GM18868 (cell line): ENCODE results near the gene PSG4.
"Not testable (repeated sequence)": the region's sequence is repeated elsewhere in the genome, so short reads cannot be mapped to it uniquely, and the experiment has no call there.

ENCODE experiments used
- ATAC-seq: cut with Tn5 transposase; IDR thresholded peaks from one replicate; pipeline ENCODE4 v1.9.1; 2021; ENCODE audit warnings: mild to moderate bottlenecking, moderate library complexity; ENCODE audit not compliant: unreplicated experiment

PSG4 gene

DNA sequence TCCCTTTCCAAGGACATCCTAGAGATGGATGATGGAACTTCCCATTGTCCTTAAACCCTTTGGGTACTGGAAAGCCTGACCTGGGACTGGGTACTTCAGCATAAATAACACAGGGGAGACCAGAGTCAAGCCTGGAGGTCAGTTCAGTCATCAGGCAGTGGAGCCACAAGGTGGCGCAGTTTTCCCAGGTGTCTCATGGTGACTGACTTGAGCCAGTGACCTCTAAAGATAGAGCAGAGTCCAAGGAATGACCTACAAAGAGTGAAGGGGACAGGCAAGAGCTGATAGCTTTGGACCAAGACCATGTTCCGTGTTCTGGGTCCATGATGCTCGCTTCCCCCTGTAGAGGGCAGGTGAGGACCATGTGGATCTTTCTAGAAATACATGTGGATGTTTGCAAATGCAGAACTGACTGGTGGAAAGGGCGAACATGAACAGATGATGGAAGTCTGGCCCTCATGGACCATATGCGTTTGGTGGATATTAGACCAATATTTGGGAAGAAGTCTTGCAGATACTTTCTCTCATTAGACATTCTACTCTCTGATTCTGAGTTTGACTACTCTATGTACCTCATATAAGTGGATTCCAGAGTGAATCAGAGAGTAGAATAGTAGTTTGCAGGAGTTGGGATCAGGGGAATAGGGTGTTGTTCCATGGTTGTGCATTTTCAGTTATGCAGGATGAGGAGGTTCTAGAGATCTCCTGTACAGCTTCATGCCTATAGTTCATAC lies 6.6 kb downstream of the PSG4 start:
- ATAC-seq: not testable (repeated sequence)

DNA sequence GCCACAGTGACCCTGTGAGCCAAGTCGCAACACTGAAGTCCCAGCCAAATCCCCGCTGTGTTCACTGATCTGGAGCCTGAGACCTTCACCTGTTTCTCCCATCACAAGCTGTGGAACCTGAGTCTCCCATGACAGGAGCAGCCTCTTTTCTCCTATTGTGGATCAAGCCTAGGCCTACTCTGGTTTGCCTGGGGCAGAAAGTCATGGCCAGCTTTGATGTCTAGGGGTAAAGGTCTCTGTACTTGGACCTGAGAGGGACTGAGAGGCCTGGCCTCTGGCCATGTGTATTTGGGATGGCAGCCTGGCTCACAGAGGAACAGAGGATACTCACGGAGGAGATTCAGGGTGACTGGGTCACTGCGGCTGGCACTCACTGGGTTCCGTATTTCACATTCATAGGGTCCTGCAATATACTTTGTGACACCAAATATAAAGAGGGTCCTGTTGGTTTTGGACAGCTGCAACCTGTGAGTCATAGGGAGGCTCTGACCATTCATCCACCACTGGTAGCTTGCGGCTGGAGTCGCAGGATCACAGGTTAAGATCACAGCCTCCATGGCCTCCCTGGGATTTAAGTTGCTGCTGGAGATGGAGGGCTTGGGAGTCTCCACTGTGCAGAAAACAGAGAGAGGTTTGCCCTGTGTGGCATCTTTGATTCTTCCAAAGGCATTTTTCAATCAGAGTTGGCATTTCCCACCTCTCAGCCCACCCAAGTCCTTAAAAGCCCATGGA lies 7.6 kb downstream of the PSG4 start:
- not testable (repeated sequence) for ATAC-seq

DNA sequence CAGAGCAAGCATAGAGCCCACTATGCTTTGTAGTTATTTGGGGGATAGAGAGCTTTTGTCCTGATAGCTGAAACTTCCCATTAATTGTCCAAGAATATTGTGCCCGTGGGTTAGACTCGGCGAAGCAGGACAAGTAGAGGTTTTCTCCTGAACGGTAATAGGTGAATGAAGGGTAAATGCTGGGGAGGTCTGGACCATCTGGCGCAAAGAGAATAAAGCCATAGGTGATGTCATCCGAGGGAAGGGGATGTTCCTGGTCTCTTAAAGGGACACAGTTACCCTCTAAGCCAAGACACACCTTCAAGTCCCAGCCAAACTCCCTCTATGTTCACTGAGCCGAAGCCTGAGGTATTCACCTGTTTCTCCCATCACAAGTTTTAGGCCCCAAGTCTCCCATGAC lies 11.0 kb downstream of the PSG4 start:
- ATAC-seq: not testable (repeated sequence)

DNA sequence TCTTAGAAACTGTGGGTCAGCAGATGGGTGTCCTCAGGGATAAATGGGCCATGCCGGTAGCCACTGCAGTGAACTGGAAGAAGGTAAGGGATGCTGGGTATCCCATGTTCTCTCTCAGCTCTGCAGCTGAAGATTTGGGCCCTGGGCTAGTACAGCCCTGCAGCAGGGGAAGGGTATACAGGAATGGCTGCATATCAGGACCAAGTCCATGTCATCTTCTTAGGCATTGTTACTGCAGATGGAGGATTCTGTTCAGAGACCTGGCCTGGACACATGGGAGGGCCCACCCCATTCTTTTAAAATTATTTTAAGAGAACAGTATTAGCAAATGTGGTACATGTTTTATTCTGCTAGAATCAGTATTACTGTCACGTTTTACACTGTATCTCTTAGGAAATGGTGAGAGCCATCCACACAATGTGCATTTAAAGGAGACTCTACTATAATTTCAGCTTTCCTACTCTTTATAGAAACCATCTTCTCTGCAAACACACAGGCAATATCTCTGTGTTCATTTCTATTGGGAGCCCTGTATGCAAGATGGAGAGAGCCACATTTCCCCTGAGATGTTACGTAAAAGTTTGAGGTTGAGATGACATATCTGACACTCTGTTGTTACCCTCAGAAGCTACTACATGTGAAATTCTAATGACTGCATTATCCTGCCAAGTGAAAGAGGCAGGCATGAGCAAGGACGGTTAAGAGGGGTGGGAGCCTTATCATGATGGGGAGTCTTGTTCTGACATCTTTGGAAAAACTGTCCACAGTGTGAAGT lies 12.9 kb downstream of the PSG4 start:
- not testable (repeated sequence) for ATAC-seq

DNA sequence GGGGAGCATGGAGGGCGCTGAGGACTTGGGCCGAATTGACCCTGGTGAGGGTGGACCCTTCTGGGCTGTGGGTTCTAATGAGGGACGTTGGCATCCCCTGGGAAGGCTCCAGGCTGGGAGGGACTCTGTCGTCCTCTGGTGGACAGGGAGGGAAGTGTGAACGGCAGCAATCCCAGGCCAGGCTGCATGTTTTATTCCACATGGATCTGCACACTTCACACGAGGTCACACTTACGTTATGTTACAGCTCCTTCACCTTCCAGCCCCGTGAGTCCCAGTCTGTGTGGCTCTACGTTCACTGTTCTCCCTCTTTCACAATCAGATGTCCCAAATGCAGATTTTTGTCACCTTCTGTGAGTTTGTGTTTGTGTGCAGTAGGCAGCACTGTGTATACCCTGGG lies 17.3 kb downstream of the PSG4 start:
- not testable (repeated sequence) for ATAC-seq

DNA sequence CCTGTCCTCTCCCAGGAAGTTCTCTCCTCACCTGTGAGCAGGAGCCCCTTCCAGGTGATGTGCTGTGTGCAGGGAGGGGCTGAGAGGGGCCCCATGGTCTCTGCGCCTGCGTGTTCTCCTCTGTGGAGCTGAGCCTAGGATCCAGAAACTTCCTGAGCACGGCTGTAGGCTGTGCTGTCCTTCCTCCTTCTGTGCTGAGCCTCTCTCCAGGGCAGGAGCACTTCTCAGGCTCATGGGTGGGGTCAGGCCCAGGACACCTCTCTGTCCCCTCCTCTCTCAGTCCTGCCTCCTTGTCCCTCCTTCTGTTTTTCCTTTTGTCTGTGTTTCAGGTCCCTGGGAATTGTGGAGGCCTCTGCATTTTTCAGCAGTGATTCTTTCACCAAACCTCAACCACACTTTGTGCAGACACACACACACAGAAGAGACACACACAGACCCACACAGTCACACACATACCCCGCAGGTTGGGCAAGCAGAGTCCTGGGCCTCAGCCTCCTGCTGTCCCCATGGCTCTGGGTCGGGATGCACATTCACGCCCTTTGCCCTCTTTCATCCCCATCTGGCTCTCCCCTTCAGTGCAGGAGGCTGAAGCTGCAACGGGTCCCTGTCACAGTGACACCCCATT lies 19.0 kb downstream of the PSG4 start, which contains the start of gene PSG5:
Gene PSG5 (minus strand): TSS at position 226 of the 625 bp plus-strand sequence. CDS start 131 bp downstream, at position 95.
- ATAC-seq: not testable (repeated sequence)

DNA sequence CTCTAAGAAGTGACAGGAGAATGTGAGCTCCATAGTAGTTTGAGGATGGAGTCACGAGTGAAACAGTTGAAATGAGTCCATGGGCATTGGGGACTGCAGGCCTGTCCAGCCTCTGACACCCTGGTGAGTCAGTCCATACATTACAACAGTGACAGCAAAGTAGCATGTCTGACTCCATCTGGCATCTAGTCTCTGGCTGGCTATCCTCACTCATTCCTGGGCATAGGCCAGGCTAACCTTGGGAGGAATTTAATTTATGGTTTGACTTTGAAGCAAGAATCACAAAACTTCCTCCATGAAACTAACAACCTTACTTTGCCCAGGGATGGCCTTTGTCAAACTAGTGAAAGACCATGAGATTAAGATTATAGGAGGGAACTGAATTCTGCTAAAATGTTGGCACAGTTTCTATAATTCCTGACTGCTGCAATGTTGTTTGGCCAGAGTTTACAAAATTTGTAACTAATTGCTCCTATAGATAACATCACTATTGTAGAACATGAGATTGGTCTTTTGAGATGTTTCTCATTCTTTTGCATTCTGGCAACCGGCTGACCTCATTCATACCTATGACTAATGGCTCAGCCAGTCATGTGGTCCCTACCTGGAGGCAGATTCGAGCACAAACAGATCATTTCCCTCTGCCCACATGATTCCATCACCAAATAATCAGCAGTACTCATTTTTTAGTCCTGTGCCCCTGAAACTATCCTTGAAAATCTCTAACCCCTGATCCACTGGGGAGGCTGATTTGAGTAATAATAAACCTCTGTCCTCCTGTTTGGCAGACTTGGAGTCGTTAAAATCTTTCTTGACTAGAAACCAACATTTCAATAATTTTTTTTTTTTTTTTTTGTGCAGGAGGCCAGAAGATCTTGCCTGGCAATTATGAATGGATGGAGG lies 23.3 kb downstream of the PSG4 start:
- ATAC-seq: not testable (repeated sequence)

DNA sequence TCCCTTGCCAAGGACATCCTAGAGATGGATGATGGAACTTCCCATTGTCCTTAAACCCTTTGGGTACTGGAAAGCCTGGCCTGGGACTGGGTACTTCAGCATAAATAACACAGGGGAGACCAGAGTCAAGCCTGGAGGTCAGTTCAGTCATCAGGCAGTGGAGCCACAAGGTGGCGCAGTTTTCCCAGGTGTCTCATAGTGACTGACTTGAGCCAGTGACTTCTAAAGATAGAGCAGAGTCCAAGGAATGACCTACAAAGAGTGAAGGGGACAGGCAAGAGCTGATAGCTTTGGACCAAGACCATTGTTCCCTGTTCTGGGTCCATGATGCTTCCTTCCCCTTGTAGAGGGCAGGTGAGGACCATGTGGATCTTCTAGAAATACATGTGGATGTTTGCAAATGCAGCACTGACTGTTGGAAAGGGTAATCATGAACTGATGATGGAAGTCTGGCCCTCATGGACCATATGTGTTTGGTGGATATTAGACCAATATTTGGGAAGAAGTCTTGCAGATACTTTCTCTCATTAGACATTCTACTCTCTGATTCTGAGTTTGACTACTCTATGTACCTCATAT lies 25.8 kb downstream of the PSG4 start:
- ATAC-seq: not testable (repeated sequence)

DNA sequence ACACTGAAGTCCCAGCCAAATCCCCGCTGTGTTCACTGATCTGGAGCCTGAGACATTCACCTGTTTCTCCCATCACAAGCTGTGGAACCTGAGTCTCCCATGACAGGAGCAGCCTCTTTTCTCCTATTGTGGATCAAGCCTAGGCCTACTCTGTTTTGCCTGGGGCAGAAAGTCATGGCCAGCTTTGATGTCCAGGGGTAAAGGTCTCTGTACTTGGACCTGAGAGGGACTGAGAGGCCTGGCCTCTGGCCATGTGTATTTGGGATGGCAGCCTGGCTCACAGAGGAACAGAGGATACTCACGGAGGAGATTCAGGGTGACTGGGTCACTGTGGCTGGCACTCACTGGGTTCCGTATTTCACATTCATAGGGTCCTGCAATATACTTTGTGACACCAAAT lies 26.9 kb downstream of the PSG4 start:
- not testable (repeated sequence) for ATAC-seq

DNA sequence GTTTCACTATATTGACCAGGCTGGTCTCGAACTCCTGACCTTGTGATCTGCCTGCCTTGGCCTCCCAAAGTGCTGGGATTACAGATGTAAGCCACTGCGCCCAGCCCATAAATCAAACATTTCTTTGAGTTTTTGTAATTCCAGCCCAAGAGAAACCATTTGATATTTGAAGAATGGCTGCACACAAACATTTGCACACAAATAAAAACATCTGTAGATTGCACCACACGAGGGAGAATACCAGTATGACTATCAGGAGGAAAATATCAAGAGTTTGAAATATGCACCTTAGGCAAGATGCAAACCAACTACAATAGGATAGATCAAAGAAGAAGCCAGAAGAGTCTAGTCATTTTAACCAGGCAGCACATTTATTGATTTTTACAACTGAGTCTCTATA lies 39.5 kb downstream of the PSG4 start:
- not testable (repeated sequence) for ATAC-seq

DNA sequence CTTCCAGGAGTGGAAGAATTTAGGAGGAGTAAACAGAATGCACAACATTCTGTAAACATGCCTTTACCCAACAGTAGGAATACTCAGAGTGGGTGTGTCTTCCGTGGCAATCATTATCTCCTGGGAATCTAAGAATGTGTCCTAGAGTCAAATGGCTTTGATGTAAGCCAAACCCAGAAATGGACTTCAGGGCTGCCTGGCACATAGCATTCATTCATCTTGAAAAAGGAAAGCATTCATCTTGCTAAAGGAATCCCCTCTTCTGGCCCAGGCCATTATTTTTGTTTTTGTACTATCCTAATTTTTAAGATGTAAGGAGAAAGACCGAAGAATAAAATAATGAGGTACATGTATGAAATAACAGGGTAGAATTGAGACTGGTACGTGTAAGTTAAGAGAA lies 42.3 kb downstream of the PSG4 start:
- ATAC-seq: not testable (repeated sequence)

DNA sequence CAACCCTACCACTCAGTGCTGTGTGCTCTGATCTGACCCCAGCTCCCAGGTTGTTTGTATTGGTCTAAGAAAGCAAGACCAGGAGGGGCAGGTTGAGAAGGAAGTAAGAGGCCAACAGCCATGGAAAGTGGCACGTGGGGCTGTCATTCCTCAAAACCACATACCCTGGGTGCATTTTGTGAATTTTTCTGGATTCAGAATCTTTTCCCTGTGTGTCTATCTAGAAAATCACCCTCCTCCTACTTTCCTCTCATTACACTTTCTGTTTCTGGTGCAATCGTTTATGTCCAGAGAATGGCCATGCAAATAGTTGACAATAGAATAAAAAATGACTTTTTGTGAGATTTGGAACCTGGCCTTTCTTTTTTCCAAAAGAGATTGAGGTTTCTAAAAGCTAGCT lies 43.2 kb downstream of the PSG4 start:
- ATAC-seq: not testable (repeated sequence)

DNA sequence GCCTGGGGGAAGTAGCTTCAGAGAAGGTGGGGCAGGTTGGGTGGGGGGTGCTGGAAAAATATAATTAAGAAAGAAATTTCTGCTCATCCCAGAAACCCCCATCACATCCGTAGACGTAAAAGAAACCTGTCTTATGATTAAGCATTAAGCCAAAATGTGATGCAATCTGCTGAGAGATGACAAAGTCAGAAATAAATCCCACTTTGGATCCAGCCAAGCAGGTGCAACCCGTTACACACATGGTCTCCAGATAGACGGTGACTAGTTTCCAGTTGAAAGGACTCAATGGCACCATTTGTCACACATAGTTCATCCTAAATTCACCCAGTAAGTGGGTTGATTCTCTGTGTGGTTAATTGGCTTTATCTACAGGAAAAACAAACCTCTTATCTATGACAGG lies 53.2 kb downstream of the PSG4 start:
- no peak for ATAC-seq

DNA sequence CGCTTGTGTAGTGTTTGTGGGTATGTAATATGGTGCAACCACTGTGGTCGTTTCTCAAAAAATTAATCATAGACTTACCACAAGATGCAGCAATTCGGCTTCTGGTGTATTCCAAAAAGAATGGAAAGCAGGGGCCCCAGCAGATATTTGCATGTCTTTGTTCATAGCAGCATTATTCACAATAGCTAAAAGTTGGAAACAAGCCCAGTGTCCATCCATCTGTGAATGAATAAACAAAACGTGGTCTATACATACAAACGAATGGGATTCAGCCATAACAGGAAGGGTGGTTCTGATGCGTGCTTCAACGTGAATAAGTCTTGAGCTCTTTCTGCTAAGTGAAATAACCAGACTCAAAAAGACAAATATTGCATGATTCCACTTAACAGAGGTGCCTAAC lies 55.6 kb downstream of the PSG4 start:
- not testable (repeated sequence) for ATAC-seq

DNA sequence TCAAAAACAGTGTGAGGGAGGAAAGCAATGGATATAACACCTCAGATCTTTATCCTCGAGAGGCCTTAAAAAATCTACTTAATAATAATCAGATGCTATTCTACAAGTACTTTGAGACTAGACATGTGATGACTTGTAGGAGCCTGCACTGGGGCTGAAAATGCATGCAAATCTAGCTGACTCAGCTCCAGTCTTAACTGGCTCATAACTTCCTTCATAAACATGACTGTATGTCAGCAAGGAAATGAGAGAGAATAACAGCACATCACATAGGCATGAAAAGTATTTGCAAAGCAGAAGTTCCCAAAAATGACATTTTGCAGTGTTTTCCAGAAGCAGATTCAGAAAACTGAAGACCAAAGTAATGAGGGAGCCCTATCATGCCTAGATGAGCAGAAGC lies 57.2 kb downstream of the PSG4 start:
- no peak for ATAC-seq
